IMR-90 (cell line): ENCODE results near the gene TRIM44.

Source experiments
- BHLHE40 ChIP-seq: fragments of 150-350 bp; IDR thresholded peaks from 2 replicates; pipeline ENCODE4 v1.6.1; 2016; ENCODE audit warnings: mild to moderate bottlenecking, low read depth, low read length
- MAZ ChIP-seq: IDR thresholded peaks from 2 replicates; pipeline ENCODE4 v1.6.1; 2012; ENCODE audit warnings: low read depth, mild to moderate bottlenecking, low read length, improper control_type of control experiment, moderate library complexity, borderline replicate concordance
- NFE2L2 ChIP-seq: fragments of 150-350 bp; IDR thresholded peaks from 2 replicates; pipeline ENCODE4 v1.6.1; 2016; ENCODE audit warnings: low read depth, mild to moderate bottlenecking, low read length
- POLR2A ChIP-seq: IDR thresholded peaks from 2 replicates; pipeline ENCODE4 v1.6.1; 2012; ENCODE audit warnings: mild to moderate bottlenecking, low read depth, low read length
- RAD21 ChIP-seq: IDR thresholded peaks from 2 replicates; pipeline ENCODE4 v1.6.1; 2012; ENCODE audit warnings: low read length, improper control_type of control experiment
- RCOR1 ChIP-seq: IDR thresholded peaks from 2 replicates; pipeline ENCODE4 v1.6.1; 2012; ENCODE audit warnings: mild to moderate bottlenecking, low read length, improper control_type of control experiment; ENCODE audit not compliant: insufficient replicate concordance
- RFX5 ChIP-seq: IDR thresholded peaks from 2 replicates; pipeline ENCODE4 v1.8.0; 2012; ENCODE audit warnings: low read depth, mild to moderate bottlenecking, low read length, moderate library complexity
- TF ChIP-seq, protein P1 (sequence below): conservative IDR thresholded peaks from 2 replicates; pipeline ENCODE4 v1.5.1; 2012; ENCODE audit warnings: mild to moderate bottlenecking, low read depth, low read length, improper control_type of control experiment
- TF ChIP-seq, protein P2 (sequence below): fragments of 150-350 bp; IDR thresholded peaks from 2 replicates; pipeline ENCODE4 v1.6.1; 2017; ENCODE audit warnings: mild to moderate bottlenecking, antibody characterized with exemption, low read length, low read depth

- TF ChIP-seq POLR2A (no peak), RCOR1 (no peak), RAD21 (no peak), MAZ (no peak), NFE2L2 (no peak), BHLHE40 (no peak), RFX5 (no peak)
- TF ChIP-seq, protein P1, sequence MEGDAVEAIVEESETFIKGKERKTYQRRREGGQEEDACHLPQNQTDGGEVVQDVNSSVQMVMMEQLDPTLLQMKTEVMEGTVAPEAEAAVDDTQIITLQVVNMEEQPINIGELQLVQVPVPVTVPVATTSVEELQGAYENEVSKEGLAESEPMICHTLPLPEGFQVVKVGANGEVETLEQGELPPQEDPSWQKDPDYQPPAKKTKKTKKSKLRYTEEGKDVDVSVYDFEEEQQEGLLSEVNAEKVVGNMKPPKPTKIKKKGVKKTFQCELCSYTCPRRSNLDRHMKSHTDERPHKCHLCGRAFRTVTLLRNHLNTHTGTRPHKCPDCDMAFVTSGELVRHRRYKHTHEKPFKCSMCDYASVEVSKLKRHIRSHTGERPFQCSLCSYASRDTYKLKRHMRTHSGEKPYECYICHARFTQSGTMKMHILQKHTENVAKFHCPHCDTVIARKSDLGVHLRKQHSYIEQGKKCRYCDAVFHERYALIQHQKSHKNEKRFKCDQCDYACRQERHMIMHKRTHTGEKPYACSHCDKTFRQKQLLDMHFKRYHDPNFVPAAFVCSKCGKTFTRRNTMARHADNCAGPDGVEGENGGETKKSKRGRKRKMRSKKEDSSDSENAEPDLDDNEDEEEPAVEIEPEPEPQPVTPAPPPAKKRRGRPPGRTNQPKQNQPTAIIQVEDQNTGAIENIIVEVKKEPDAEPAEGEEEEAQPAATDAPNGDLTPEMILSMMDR = no peak
- TF ChIP-seq, protein P2, sequence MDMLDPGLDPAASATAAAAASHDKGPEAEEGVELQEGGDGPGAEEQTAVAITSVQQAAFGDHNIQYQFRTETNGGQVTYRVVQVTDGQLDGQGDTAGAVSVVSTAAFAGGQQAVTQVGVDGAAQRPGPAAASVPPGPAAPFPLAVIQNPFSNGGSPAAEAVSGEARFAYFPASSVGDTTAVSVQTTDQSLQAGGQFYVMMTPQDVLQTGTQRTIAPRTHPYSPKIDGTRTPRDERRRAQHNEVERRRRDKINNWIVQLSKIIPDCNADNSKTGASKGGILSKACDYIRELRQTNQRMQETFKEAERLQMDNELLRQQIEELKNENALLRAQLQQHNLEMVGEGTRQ = no peak
Measured at GRCh38 chr11:35629511-35629910, 33.1 kb upstream of the TRIM44 start.
